ENCODE data around the gene CAPN13.

- TF ChIP-seq POLR2A (IDR thresholded peaks at IDR 0.05): no peak
- no peak for TF ChIP-seq CTCF (IDR thresholded peaks at IDR 0.05)
These were observed 93.5 kb downstream of the CAPN13 start for GRCh38 chr2:30713698-30714097.

All from esophagus squamous epithelium (tissue), 4 donors.